OCI-LY1 (cell line): ENCODE data around the gene ZNF670.

Experiments
- H2AFZ ChIP-seq: fragments of 200-600 bp; sonication (generic), shearing (Covaris generic); 2 replicates; pipeline ENCODE4 v1.6.0; 2014; ENCODE audit warnings: antibody characterized with exemption, mild to moderate bottlenecking, low read length
- H3F3A ChIP-seq: fragments of 200-600 bp; sonication (generic), shearing (Covaris generic); 2 replicates; pipeline ENCODE4 v1.6.0; 2014; ENCODE audit warnings: mild to moderate bottlenecking, antibody characterized with exemption, low read length, moderate library complexity; ENCODE audit not compliant: insufficient read depth
- H3K27ac ChIP-seq: fragments of 200-600 bp; sonication (generic); 2 replicates; pipeline ENCODE4 v1.5.1; 2014; ENCODE audit warnings: low read length, mixed run types, mild to moderate bottlenecking, low read depth; ENCODE audit not compliant: poor library complexity, severe bottlenecking
- H3K27me3 ChIP-seq: fragments of 200-600 bp; sonication (generic); 2 replicates; pipeline ENCODE4 v1.6.0; 2014; ENCODE audit warnings: antibody characterized with exemption, mild to moderate bottlenecking, low read length, moderate library complexity; ENCODE audit not compliant: insufficient read depth
- H3K36me3 ChIP-seq: fragments of 200-600 bp; sonication (generic); 2 replicates; pipeline ENCODE4 v1.6.1; 2014; ENCODE audit warnings: mild to moderate bottlenecking, antibody characterized with exemption, low read length, moderate library complexity, mixed read lengths; ENCODE audit not compliant: insufficient read depth
- H3K4me1 ChIP-seq: fragments of 200-600 bp; sonication (generic); 2 replicates; pipeline ENCODE4 v1.5.1; 2014; ENCODE audit warnings: mild to moderate bottlenecking, low read length, moderate library complexity; ENCODE audit not compliant: insufficient read depth, severe bottlenecking
- H3K4me2 ChIP-seq: fragments of 200-600 bp; sonication (generic), shearing (Covaris generic); 2 replicates; pipeline ENCODE4 v1.6.1; 2014; ENCODE audit warnings: low read length
- H3K4me3 ChIP-seq: fragments of 200-600 bp; sonication (generic); 2 replicates; pipeline ENCODE4 v1.5.1; 2014; ENCODE audit warnings: low read length, low read depth, mild to moderate bottlenecking, mixed read lengths; ENCODE audit not compliant: poor library complexity, severe bottlenecking
- H3K79me2 ChIP-seq: fragments of 200-600 bp; shearing (Covaris generic); 2 replicates; pipeline ENCODE4 v1.6.1; 2016; ENCODE audit warnings: mixed run types, low read length, mixed read lengths; ENCODE audit not compliant: insufficient read depth
- H3K9ac ChIP-seq: fragments of 200-600 bp; sonication (generic), shearing (Covaris generic); 2 replicates; pipeline ENCODE4 v1.6.1; 2014; ENCODE audit warnings: mild to moderate bottlenecking, low read length, mixed read lengths
- H3K9me2 ChIP-seq: fragments of 200-600 bp; sonication (generic), shearing (Covaris generic); 2 replicates; pipeline ENCODE4 v1.6.1; 2014; ENCODE audit warnings: low read depth, mild to moderate bottlenecking, low read length, mixed read lengths
- H3K9me3 ChIP-seq: fragments of 200-600 bp; shearing (Covaris generic); 2 replicates; pipeline ENCODE4 v1.6.1; 2014; ENCODE audit warnings: low read length, mixed read lengths
- H4K20me1 ChIP-seq: fragments of 200-600 bp; sonication (generic), shearing (Covaris generic); 2 replicates; pipeline ENCODE4 v1.6.0; 2016; ENCODE audit warnings: mild to moderate bottlenecking, low read length; ENCODE audit not compliant: insufficient read depth
- EZH2 ChIP-seq: fragments of 200-600 bp; sonication (generic), shearing (Covaris generic); IDR thresholded peaks from 2 replicates; pipeline ENCODE4 v1.8.0; 2017; ENCODE audit warnings: borderline replicate concordance, mixed run types, mild to moderate bottlenecking, antibody characterized with exemption, low read length, moderate library complexity, mixed read lengths
- TF ChIP-seq, protein P1 (sequence below): fragments of 200-600 bp; sonication (generic), shearing (Covaris generic); IDR thresholded peaks from 2 replicates; pipeline ENCODE4 v1.5.1; 2017; ENCODE audit warnings: mild to moderate bottlenecking, antibody characterized with exemption, low read length, moderate library complexity, mixed read lengths

Gene ZNF670

DNA sequence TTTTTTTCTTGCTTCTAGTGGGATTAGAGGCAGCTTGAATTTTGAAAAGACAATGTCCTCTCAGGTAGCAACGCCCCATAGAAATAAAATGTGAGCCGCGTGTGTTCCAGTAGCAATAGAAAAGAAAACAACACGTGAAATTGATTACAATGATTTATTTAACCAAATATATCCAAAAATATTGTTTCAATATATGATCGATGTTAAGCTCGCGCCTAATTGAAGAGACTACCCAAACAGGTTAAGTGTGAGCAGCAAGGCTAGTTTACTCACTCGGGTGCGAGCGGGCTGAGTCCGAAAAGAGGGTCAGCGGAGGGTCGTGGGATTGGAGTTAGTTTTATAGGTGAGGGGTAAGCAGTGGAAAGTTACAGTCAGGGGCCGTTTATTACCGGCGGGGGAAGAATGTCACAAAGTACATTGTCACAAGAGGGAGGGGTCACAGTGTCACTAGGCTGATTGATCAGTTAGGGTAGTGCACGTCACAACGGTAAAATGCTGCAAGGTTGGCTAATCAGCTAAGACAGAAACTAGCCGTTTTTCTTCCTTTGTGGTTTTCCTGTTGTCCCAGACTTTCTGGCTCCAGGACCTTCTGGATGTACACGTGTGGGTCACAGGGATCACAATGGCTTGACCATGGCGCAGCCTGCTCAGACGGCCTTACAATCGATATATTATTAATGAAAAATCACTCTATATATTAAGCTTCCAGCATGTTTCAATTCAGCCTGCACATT is 697 bp upstream of the ZNF670 start:
- Histone ChIP-seq H4K20me1 (no peaks in the 10 kb centered on the region), H3K79me2 (peaks cover 24% of the 10 kb centered on the region), H3K27me3 (no peaks in the 10 kb centered on the region), H3K9ac (peak overlapping the region; percentile 83; the same call in 1 of the 2 replicates), H3K36me3 (peaks cover 11% of the 10 kb centered on the region), H3K4me1 (peaks cover 11% of the 10 kb centered on the region), H3K9me2 (no peaks in the 10 kb centered on the region), H3K4me3 (peak overlapping the region; percentile 88), H2AFZ (peak overlapping the region; percentile 76), H3K4me2 (peak overlapping the region; percentile 76), H3K27ac (no peak overlapping the region), H3F3A (no peaks in the 10 kb centered on the region), H3K9me3 (peaks cover 9% of the 10 kb centered on the region; the same call in 1 of the 2 replicates)
- TF ChIP-seq EZH2, result no peak
- TF ChIP-seq, protein P1, sequence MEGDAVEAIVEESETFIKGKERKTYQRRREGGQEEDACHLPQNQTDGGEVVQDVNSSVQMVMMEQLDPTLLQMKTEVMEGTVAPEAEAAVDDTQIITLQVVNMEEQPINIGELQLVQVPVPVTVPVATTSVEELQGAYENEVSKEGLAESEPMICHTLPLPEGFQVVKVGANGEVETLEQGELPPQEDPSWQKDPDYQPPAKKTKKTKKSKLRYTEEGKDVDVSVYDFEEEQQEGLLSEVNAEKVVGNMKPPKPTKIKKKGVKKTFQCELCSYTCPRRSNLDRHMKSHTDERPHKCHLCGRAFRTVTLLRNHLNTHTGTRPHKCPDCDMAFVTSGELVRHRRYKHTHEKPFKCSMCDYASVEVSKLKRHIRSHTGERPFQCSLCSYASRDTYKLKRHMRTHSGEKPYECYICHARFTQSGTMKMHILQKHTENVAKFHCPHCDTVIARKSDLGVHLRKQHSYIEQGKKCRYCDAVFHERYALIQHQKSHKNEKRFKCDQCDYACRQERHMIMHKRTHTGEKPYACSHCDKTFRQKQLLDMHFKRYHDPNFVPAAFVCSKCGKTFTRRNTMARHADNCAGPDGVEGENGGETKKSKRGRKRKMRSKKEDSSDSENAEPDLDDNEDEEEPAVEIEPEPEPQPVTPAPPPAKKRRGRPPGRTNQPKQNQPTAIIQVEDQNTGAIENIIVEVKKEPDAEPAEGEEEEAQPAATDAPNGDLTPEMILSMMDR, result no peak

DNA sequence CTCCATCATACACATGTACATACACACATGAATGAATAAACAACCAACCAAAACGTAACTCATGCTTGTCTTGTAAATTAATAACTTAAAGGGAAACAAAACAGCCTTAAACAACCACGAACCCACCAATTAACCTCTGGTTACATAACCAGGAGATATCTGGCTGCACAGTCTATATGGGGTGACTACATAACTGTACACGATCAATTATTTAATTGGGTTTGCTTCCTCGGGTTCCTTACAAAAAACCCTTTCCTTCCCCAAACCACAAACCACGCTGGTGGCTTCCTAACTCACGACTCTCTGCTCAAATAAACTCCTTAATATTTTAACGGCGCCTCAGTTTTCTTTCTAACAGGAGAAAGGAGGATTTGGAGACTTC is 744 bp downstream of the ZNF670 start:
- Histone ChIP-seq H3K9ac (peak overlapping the region; percentile 83), H4K20me1 (no peaks in the 10 kb centered on the region), H3F3A (no peaks in the 10 kb centered on the region), H3K36me3 (peaks cover 17% of the 10 kb centered on the region), H3K79me2 (peaks cover 38% of the 10 kb centered on the region), H3K9me3 (peaks cover 14% of the 10 kb centered on the region), H3K27ac (no peak overlapping the region), H3K27me3 (no peaks in the 10 kb centered on the region), H3K4me2 (peak overlapping the region; percentile 76), H3K4me1 (peaks cover 11% of the 10 kb centered on the region), H3K4me3 (peak overlapping the region; percentile 88), H3K9me2 (no peaks in the 10 kb centered on the region), H2AFZ (no peak overlapping the region)
- no peak for TF ChIP-seq EZH2
- TF ChIP-seq, protein P1, result no peak

DNA sequence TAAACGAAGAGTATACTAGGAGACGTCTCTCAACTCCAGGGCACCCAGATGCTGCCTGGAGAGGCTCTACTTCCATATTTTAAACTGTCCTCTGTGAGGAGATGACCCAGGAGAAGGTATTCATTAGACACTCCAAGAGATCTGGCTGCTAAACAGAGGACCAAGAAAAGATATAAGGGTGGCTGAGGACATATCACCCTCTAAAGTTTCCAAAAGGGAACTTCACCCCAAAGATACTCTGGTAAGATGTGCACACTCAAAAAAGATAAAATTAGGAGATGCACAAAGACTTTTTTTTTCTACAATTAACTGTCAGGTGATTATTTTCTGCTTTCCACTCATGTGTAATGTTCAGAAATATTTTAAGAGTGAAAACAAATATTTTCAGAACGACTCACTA is 1.4 kb downstream of the ZNF670 start:
- Histone ChIP-seq H3K27me3 (no peaks in the 10 kb centered on the region), H3K9me3 (peaks cover 14% of the 10 kb centered on the region), H3K4me3 (peak overlapping the region; percentile 88), H4K20me1 (no peaks in the 10 kb centered on the region), H3K79me2 (peaks cover 39% of the 10 kb centered on the region), H3K4me2 (peak overlapping the region; percentile 76), H3F3A (no peaks in the 10 kb centered on the region), H2AFZ (no peak overlapping the region), H3K9ac (peak overlapping the region; percentile 83; the same call in 1 of the 2 replicates), H3K4me1 (peaks cover 11% of the 10 kb centered on the region), H3K36me3 (peaks cover 17% of the 10 kb centered on the region), H3K9me2 (no peaks in the 10 kb centered on the region), H3K27ac (no peak overlapping the region)
- TF ChIP-seq, protein P1, result no peak
- no peak for TF ChIP-seq EZH2
